Naive thymus-derived CD8-positive, alpha-beta T cell (primary cell): ENCODE data around the gene LPCAT2. TPM values are rescaled to one million over a fixed set of nuclear protein-coding genes. Genes with fewer than 3 reads are reported as not detected.

Source experiments
- ATAC-seq, 2 donors: fragments of 150-1000 bp; cut with Tn5 transposase in 1 of 2; sonication (Bioruptor Pico), chemical (Tn5 transposase) in 1 of 2; 1 replicate in 1 of 2; 2 replicates in 1 of 2; pipeline ENCODE4 v1.10.0; 2021; ENCODE audit warnings: mild to moderate bottlenecking in 2 of 2, moderate library complexity in 2 of 2
- POLR2A ChIA-PET: fragments of 350-600 bp; sonication (Branson Sonifier 250); formaldehyde crosslinking; loops from one replicate; lab custom pipeline; 2021; ENCODE audit warnings: antibody characterized with exemption; lab: Charles Lee
- DNase-seq, 10 donors: peaks; one replicate each; pipeline versions ENCODE4 v3.0.0 to v3.0.0-alpha.2; 2020 to 2022
- H3K27ac Mint-ChIP-seq, 10 donors: one replicate each; pipeline ENCODE4 v1.8.0; 2020 to 2022; ENCODE audit warnings: mild to moderate bottlenecking in 10 of 10, mixed read lengths in 10 of 10, moderate library complexity in 4 of 10, inconsistent platforms in 1 of 10
- H3K27me3 Mint-ChIP-seq, 5 donors: one replicate each; pipeline ENCODE4 v1.8.0; 2021 to 2022; ENCODE audit warnings: mixed read lengths in 5 of 5
- H3K36me3 Mint-ChIP-seq, 3 donors: one replicate each; pipeline ENCODE4 v1.8.0; 2020 to 2022; ENCODE audit warnings: mixed read lengths in 3 of 3, mild to moderate bottlenecking in 2 of 3, inconsistent platforms in 1 of 3
- H3K4me1 Mint-ChIP-seq, 4 donors: one replicate each; pipeline ENCODE4 v1.8.0; 2021 to 2022; ENCODE audit warnings: mixed read lengths in 4 of 4
- H3K4me3 Mint-ChIP-seq, 10 donors: one replicate each; pipeline ENCODE4 v1.8.0; 2020 to 2022; ENCODE audit warnings: mild to moderate bottlenecking in 10 of 10, mixed read lengths in 10 of 10, moderate library complexity in 6 of 10, inconsistent platforms in 1 of 10
- H3K9me3 Mint-ChIP-seq, 9 donors: one replicate each; pipeline ENCODE4 v1.8.0; 2020 to 2022; ENCODE audit warnings: mixed read lengths in 9 of 9, mild to moderate bottlenecking in 3 of 9, inconsistent platforms in 1 of 9, moderate library complexity in 1 of 9
- polyA plus RNA-seq, 3 donors: library from polyadenylated mRNA; unstranded; fragments of 300-500 nt; fragmentation: Illumina TruSeq; gene quantifications; one replicate each; pipeline ENCODE4 v1.2.3, GENCODE V29; 2021
- total RNA-seq, 8 experiments: library from RNA in 2 of 8; stranded (reverse) in 2 of 8; gene quantifications; one replicate each; pipeline ENCODE4 v1.2.3 and lab custom pipeline; 2021 to 2026

LPCAT2 gene
- total and polyA plus RNA-seq, 5 experiments from 2014 or later = 0.70 TPM; not detected in 4

GRCh38 chr16:55515111-55515510, 6.2 kb downstream of the LPCAT2 start:
- Mint-ChIP-seq H3K27me3 (peaks cover 6 to 17% (median 12%) of the 10 kb centered on the region in 5 donors), H3K9me3 (peaks cover 4 to 28% (median 17%) of the 10 kb centered on the region in 9 donors), H3K4me1 (peaks cover 0 to under 1% (median under 1%) of the 10 kb centered on the region in 4 donors), H3K4me3 (no peak overlapping the region), H3K27ac (no peak overlapping the region), H3K36me3 (peaks cover 0 to 10% (median 0%) of the 10 kb centered on the region in 3 donors)
- POLR2A ChIA-PET = no interaction called here
- ATAC-seq (no peak), DNase-seq (no peak)

- Mint-ChIP-seq H3K27ac (no peak overlapping the region), H3K36me3 (no peaks in the 10 kb centered on the region), H3K27me3 (no peaks in the 10 kb centered on the region), H3K9me3 (peaks cover 0 to 20% (median 10%) of the 10 kb centered on the region in 9 donors), H3K4me3 (no peak overlapping the region), H3K4me1 (no peaks in the 10 kb centered on the region)
- DNase-seq = no peak
- ATAC-seq = no peak
- POLR2A ChIA-PET = no interaction called here
Measured at GRCh38 chr16:55521792-55522191, 12.9 kb downstream of the LPCAT2 start.

- no peaks in the 10 kb centered on the region for H3K4me1 Mint-ChIP-seq
- H3K4me3 Mint-ChIP-seq = no peak overlapping the region
- ATAC-seq (no peak), DNase-seq (no peak)
- H3K36me3 Mint-ChIP-seq = no peaks in the 10 kb centered on the region
- POLR2A ChIA-PET = no interaction called here
- H3K27ac Mint-ChIP-seq = no peak overlapping the region
- H3K9me3 Mint-ChIP-seq = peaks cover 0 to 10% (median 6%) of the 10 kb centered on the region in 9 donors
- peaks cover 0 to 8% (median 4%) of the 10 kb centered on the region in 5 donors for H3K27me3 Mint-ChIP-seq
Measured at GRCh38 chr16:55526441-55526840, 17.6 kb downstream of the LPCAT2 start.

- Mint-ChIP-seq H3K9me3 (no peaks in the 10 kb centered on the region), H3K4me3 (no peak overlapping the region), H3K27ac (no peak overlapping the region), H3K4me1 (no peaks in the 10 kb centered on the region), H3K27me3 (peaks cover 0 to 8% (median 6%) of the 10 kb centered on the region in 5 donors), H3K36me3 (no peaks in the 10 kb centered on the region)
- POLR2A ChIA-PET = no interaction called here
- no peak for ATAC-seq
- no peak for DNase-seq
Measured at GRCh38 chr16:55527885-55528284, 19.0 kb downstream of the LPCAT2 start.

- H3K27me3 Mint-ChIP-seq = peaks cover 0 to 8% (median 6%) of the 10 kb centered on the region in 5 donors
- DNase-seq (no peak), ATAC-seq (no peak)
- H3K36me3 Mint-ChIP-seq = no peaks in the 10 kb centered on the region
- POLR2A ChIA-PET = no interaction called here
- H3K9me3 Mint-ChIP-seq = no peaks in the 10 kb centered on the region
- no peak overlapping the region for H3K27ac Mint-ChIP-seq
- H3K4me1 Mint-ChIP-seq = no peaks in the 10 kb centered on the region
- no peak overlapping the region for H3K4me3 Mint-ChIP-seq
Measured at GRCh38 chr16:55529018-55529417, 20.1 kb downstream of the LPCAT2 start.

GRCh38 chr16:55530316-55530856, 21.5 kb downstream of the LPCAT2 start:
- DNase-seq (no peak), ATAC-seq (no peak)
- POLR2A ChIA-PET = no interaction called here
- no peak overlapping the region for H3K27ac Mint-ChIP-seq
- no peaks in the 10 kb centered on the region for H3K36me3 Mint-ChIP-seq
- no peaks in the 10 kb centered on the region for H3K9me3 Mint-ChIP-seq
- H3K4me3 Mint-ChIP-seq = no peak overlapping the region
- no peaks in the 10 kb centered on the region for H3K4me1 Mint-ChIP-seq
- peaks cover 0 to 8% (median 6%) of the 10 kb centered on the region in 5 donors for H3K27me3 Mint-ChIP-seq

- Mint-ChIP-seq H3K27me3 (peaks cover 0 to 8% (median 6%) of the 10 kb centered on the region in 5 donors), H3K27ac (no peak overlapping the region), H3K4me3 (no peak overlapping the region), H3K36me3 (no peaks in the 10 kb centered on the region), H3K4me1 (no peaks in the 10 kb centered on the region), H3K9me3 (no peaks in the 10 kb centered on the region)
- POLR2A ChIA-PET = no interaction called here
- ATAC-seq (no peak), DNase-seq (no peak)
Measured at GRCh38 chr16:55532227-55532626, 23.4 kb downstream of the LPCAT2 start.

- no peak overlapping the region for H3K4me3 Mint-ChIP-seq
- POLR2A ChIA-PET = no interaction called here
- H3K27ac Mint-ChIP-seq = no peak overlapping the region
- no peak for DNase-seq
- no peaks in the 10 kb centered on the region for H3K9me3 Mint-ChIP-seq
- no peak for ATAC-seq
- peaks cover 0 to 6% (median 0%) of the 10 kb centered on the region in 5 donors for H3K27me3 Mint-ChIP-seq
- H3K4me1 Mint-ChIP-seq = no peaks in the 10 kb centered on the region
- no peaks in the 10 kb centered on the region for H3K36me3 Mint-ChIP-seq
Measured at GRCh38 chr16:55534756-55535155, 25.9 kb downstream of the LPCAT2 start.

GRCh38 chr16:55539049-55539448, 30.2 kb downstream of the LPCAT2 start:
- H3K4me3 Mint-ChIP-seq = no peak overlapping the region
- H3K27me3 Mint-ChIP-seq = no peaks in the 10 kb centered on the region
- ATAC-seq (no peak), DNase-seq (no peak)
- H3K27ac Mint-ChIP-seq = no peak overlapping the region
- POLR2A ChIA-PET = no interaction called here
- H3K36me3 Mint-ChIP-seq = no peaks in the 10 kb centered on the region
- no peaks in the 10 kb centered on the region for H3K4me1 Mint-ChIP-seq
- no peaks in the 10 kb centered on the region for H3K9me3 Mint-ChIP-seq

GRCh38 chr16:55539488-55539887, 30.6 kb downstream of the LPCAT2 start:
- Mint-ChIP-seq H3K4me3 (no peak overlapping the region), H3K9me3 (no peaks in the 10 kb centered on the region), H3K4me1 (no peaks in the 10 kb centered on the region), H3K36me3 (no peaks in the 10 kb centered on the region), H3K27ac (no peak overlapping the region), H3K27me3 (no peaks in the 10 kb centered on the region)
- no peak for ATAC-seq
- DNase-seq = no peak
- POLR2A ChIA-PET = no interaction called here

- Mint-ChIP-seq H3K9me3 (no peaks in the 10 kb centered on the region), H3K27me3 (peaks cover 0 to 2% (median 0%) of the 10 kb centered on the region in 5 donors), H3K27ac (no peak overlapping the region), H3K36me3 (no peaks in the 10 kb centered on the region), H3K4me3 (no peak overlapping the region), H3K4me1 (no peaks in the 10 kb centered on the region)
- DNase-seq (no peak), ATAC-seq (no peak)
- POLR2A ChIA-PET = no interaction called here
Measured at GRCh38 chr16:55540221-55540620, 31.3 kb downstream of the LPCAT2 start.

GRCh38 chr16:55542459-55543082, 33.7 kb downstream of the LPCAT2 start:
- H3K9me3 Mint-ChIP-seq = no peaks in the 10 kb centered on the region
- ATAC-seq (no peak), DNase-seq (no peak)
- H3K4me1 Mint-ChIP-seq = no peaks in the 10 kb centered on the region
- POLR2A ChIA-PET = no interaction called here
- no peak overlapping the region for H3K27ac Mint-ChIP-seq
- no peaks in the 10 kb centered on the region for H3K36me3 Mint-ChIP-seq
- no peak overlapping the region for H3K4me3 Mint-ChIP-seq
- peaks cover 0 to 2% (median 0%) of the 10 kb centered on the region in 5 donors for H3K27me3 Mint-ChIP-seq

GRCh38 chr16:55543472-55543871, 34.6 kb downstream of the LPCAT2 start:
- peaks cover 0 to 2% (median 0%) of the 10 kb centered on the region in 5 donors for H3K27me3 Mint-ChIP-seq
- DNase-seq = no peak
- no peak overlapping the region for H3K4me3 Mint-ChIP-seq
- H3K27ac Mint-ChIP-seq = no peak overlapping the region
- POLR2A ChIA-PET = no interaction called here
- no peaks in the 10 kb centered on the region for H3K9me3 Mint-ChIP-seq
- ATAC-seq = no peak
- no peaks in the 10 kb centered on the region for H3K4me1 Mint-ChIP-seq
- no peaks in the 10 kb centered on the region for H3K36me3 Mint-ChIP-seq

GRCh38 chr16:55552621-55553020, 43.7 kb downstream of the LPCAT2 start:
- no peaks in the 10 kb centered on the region for H3K4me1 Mint-ChIP-seq
- no peak overlapping the region for H3K4me3 Mint-ChIP-seq
- H3K9me3 Mint-ChIP-seq = peaks cover 0 to 6% (median 0%) of the 10 kb centered on the region in 9 donors
- H3K36me3 Mint-ChIP-seq = no peaks in the 10 kb centered on the region
- DNase-seq = no peak
- peaks cover 0 to 11% (median 3%) of the 10 kb centered on the region in 5 donors for H3K27me3 Mint-ChIP-seq
- POLR2A ChIA-PET = no interaction called here
- H3K27ac Mint-ChIP-seq = no peak overlapping the region
- no peak for ATAC-seq
